ENCODE results near the gene LSM12.
"Not testable (repeated sequence)": the region's sequence is repeated elsewhere in the genome, so short reads cannot be mapped to it uniquely, and the experiment has no call there.

The LSM12 gene

DNA sequence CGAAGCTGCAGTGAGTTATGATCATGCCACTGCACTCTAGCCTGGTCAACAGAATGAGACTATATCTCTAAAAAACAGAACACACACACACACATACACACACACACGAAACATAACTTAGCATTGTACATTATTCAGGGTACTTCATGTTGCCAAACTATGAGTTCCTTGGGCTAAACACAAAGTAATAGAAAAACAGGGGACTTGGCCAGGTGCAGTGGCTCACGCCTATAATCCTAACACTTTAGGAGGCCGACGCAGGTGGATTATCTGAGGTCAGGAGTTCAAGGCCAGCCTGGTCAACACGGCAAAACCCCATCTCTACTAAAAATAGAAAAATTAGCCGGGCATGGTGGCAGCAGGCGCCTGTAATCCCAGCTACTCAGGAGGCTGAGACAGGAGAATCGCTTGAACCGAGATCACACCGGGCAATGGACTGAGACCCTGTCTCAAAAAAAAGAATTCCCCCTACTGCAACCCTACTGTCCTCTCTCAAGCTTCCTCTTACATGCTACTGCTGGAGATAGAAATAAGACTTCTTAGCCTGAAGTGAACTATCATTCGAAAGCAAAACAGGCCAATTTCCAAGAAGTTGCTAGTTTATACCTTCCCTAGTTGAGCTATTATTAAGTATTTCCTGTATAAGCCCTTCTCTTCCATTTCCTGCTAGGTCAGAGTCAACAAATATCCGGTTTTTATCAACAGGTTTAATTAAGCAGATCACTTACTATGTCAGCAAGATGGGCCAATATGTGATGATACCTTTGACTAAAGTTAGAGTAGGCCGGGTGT, 7.2 kb downstream of the LSM12 start:
- TF ChIP-seq CTCF (IDR thresholded peaks at IDR 0.05; ENCODE audit: extremely low read depth, insufficient read depth, missing control alignments): no peak
- in situ Hi-C loops (cut with MboI; ENCODE audit: low pct_unique_long_range_greater_than_20kb, low sequenced_read_pairs, unreplicated experiment): no loop called here
- no peak for DNase-seq (ENCODE audit: low spot score)

DNA sequence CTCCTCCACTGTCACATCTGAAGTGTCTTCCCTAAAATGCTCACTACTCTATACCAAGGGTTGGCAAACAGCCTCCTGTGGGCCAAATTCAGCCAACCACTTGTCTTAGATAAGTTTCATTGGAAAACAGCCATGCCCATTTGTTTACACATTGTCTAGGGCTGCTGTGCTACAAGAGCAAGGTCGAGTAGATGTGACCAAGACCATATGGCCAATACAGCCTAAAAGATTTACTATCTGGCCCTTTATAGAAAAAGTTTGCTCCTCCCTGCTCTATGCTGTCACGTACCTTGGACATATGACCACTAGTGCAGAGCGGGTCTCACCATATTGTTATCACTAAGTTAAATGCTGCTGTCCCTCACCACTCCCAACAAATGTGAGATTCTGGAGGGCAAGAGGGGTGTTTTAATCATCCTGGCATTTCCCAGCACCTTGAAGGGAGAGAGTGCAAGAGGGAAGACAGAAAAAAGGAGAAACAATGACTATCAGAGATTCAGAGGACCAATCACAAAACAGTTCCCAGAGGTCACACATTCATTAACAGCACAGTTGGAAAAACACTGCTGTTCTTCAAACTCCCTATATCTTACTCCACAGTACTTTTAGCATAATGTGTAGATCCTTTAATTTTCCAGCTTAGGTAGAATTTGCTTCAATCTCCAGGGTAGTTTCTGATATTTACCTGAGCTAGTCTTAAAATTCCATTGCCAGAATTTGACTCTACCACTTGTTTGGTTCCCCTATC, 13.2 kb downstream of the LSM12 start:
- no peak for TF ChIP-seq CTCF (IDR thresholded peaks at IDR 0.05; ENCODE audit: extremely low read depth, insufficient read depth, missing control alignments)
- DNase-seq (ENCODE audit: low spot score): no peak
- in situ Hi-C loops (cut with MboI; ENCODE audit: low pct_unique_long_range_greater_than_20kb, low sequenced_read_pairs, unreplicated experiment): no loop called here

DNA sequence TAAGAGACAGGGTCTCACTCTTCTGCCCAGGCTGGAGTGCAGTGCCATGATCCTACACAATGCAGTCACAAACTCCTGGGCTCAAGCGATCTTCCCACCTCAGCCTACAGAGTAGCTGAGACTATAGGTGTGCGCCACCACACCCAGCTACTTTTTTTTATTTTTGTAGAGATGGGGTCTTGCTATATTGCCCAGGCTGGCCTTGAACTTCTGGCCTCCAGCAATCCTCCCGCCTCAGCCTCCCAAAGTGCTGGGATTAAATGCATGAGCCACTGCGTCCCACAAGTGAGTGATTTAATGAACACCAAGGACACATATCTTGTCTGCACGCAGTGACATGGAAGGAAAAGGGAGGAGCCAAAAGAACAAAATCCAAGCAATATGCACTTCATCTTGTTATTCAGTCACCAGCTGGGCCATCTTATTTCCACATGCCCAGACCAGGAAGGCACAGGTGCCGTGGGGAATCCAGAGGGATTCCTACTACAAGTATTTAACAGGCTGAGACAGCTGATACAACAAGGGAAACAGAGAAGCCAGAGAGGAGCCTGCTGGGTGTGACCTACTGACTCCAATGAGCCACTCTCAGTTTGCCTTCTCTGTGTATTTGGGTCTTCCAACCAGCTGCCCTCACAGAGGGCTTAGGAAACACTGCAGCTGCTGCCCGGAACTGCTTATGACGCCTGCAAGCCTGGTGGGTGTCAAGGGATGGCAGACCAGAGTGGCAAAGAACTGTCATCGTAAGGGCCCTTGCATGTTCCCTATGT, 17.0 kb downstream of the LSM12 start:
- no peak for DNase-seq (ENCODE audit: low spot score)
- in situ Hi-C loops (cut with MboI; ENCODE audit: low pct_unique_long_range_greater_than_20kb, low sequenced_read_pairs, unreplicated experiment): no loop called here
- no peak for TF ChIP-seq CTCF (IDR thresholded peaks at IDR 0.05; ENCODE audit: extremely low read depth, insufficient read depth, missing control alignments)

GRCh38 chr17:44046893-44047292, 19.6 kb downstream of the LSM12 start:
- in situ Hi-C loops (cut with MboI; ENCODE audit: low pct_unique_long_range_greater_than_20kb, low sequenced_read_pairs, unreplicated experiment): not testable (repeated sequence)

GRCh38 chr17:44045486-44045885, 21.0 kb downstream of the LSM12 start:
- in situ Hi-C loops (cut with MboI; ENCODE audit: low pct_unique_long_range_greater_than_20kb, low sequenced_read_pairs, unreplicated experiment): no loop called here
- no peak for TF ChIP-seq CTCF (IDR thresholded peaks at IDR 0.05; ENCODE audit: extremely low read depth, insufficient read depth, missing control alignments)
- no peak for DNase-seq (ENCODE audit: low spot score)

More at GRCh38 chr17:44046893-44047292, 19.6 kb downstream of the LSM12 start:
- not testable (repeated sequence) for DNase-seq (ENCODE audit: low spot score)

DNA sequence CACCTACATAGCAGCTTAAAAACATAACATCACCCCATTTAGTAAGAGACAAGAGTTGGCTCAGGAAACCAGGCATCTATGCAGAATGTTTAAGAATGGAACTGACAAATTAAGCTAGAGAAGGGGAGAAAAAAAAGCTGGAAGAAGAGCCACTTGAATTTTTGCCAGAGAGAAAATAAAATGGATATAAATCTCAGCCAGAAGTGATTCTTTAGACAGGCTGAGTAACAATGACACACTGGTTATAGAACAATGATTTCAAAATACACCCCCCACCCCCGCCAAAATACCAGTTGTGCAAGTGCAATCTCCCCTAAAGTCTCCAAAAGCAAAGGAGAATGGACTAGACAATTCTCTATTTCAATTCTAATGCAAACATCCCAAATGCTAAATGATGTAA, 22.4 kb downstream of the LSM12 start:
- DNase-seq (ENCODE audit: low spot score): no peak
- in situ Hi-C loops (cut with MboI; ENCODE audit: low pct_unique_long_range_greater_than_20kb, low sequenced_read_pairs, unreplicated experiment): no loop called here
- TF ChIP-seq CTCF (IDR thresholded peaks at IDR 0.05; ENCODE audit: extremely low read depth, insufficient read depth, missing control alignments): no peak

All from GM13977 (cell line).